C4-2B (cell line): ENCODE measurements around the gene VPS72.

ENCODE experiments used
- H3K27ac ChIP-seq: fragments of 450-650 bp; 2 replicates; pipeline ENCODE4 v1.5.1; 2017
- CTCF ChIP-seq: fragments of 450-650 bp; conservative IDR thresholded peaks from 2 replicates; pipeline ENCODE4 v1.5.1; 2017; ENCODE audit warnings: mild to moderate bottlenecking
- ZFX ChIP-seq: fragments of 450-650 bp; IDR thresholded peaks from 2 replicates; pipeline ENCODE4 v1.6.1; 2017

The VPS72 gene

GRCh38 chr1:151211972-151212705, 22.1 kb upstream of the VPS72 start:
- H3K27ac ChIP-seq: no peak overlapping the region
- TF ChIP-seq CTCF (no peak), ZFX (no peak)

- H3K27ac ChIP-seq: no peak overlapping the region
- TF ChIP-seq CTCF (no peak), ZFX (no peak)
These were observed 20.8 kb upstream of the VPS72 start for GRCh38 chr1:151210830-151211229.

GRCh38 chr1:151205381-151205965, 15.5 kb upstream of the VPS72 start:
- peak overlapping the region; percentile 47 for H3K27ac ChIP-seq

- TF ChIP-seq CTCF: no peak
- TF ChIP-seq ZFX: no peak
- H3K27ac ChIP-seq: peak overlapping the region; percentile 87; the same call in 1 of the 2 replicates
These were observed 10.0 kb upstream of the VPS72 start for GRCh38 chr1:151199873-151200581.

- TF ChIP-seq ZFX (peak; percentile 79), CTCF (no peak)
These were observed 8.5 kb upstream of the VPS72 start, which contains the start of gene PIP5K1A for GRCh38 chr1:151198254-151199127. Gene PIP5K1A, plus strand, starts transcription at chr1:151198552. Its CDS starts 445 bp downstream, at chr1:151198997.

GRCh38 chr1:151197863-151198253, 7.9 kb upstream of the VPS72 start:
- H3K27ac ChIP-seq: peak overlapping the region; percentile 87
- TF ChIP-seq ZFX (no peak), CTCF (no peak)

More at GRCh38 chr1:151198254-151199127, 8.5 kb upstream of the VPS72 start, which contains the start of gene PIP5K1A:
- H3K27ac ChIP-seq: peak within 1 kb of the TSS; percentile 87

- peak overlapping the region; percentile 87 for H3K27ac ChIP-seq
- TF ChIP-seq CTCF (peak; percentile 83), ZFX (no peak)
These were observed 6.3 kb upstream of the VPS72 start for GRCh38 chr1:151196292-151196800.

- peak overlapping the region; percentile 87 for H3K27ac ChIP-seq
These were observed 5.0 kb upstream of the VPS72 start for GRCh38 chr1:151194894-151195594.
